Measurements from ENCODE around the gene HIVEP1. TPM values are rescaled to one million over a fixed set of nuclear protein-coding genes. Genes with fewer than 3 reads are reported as not detected.

HIVEP1 gene
- total RNA-seq, 4 donors from 2014 or later: 26.8 to 69.3 (median 38.8) TPM

- H3K4me3 ChIP-seq: no peak overlapping the region
- H3K27ac ChIP-seq: no peak overlapping the region
- no peaks in the 10 kb centered on the region for H3K36me3 ChIP-seq
- DNase-seq: no peak
- H3K4me1 ChIP-seq: no peaks in the 10 kb centered on the region
- no peaks in the 10 kb centered on the region for H3K9me3 ChIP-seq
- no peaks in the 10 kb centered on the region for H3K27me3 ChIP-seq
- TF ChIP-seq CTCF (IDR thresholded peaks at IDR 0.05) (no peak), POLR2A (IDR thresholded peaks at IDR 0.05) (no peak)
Observed at GRCh38 chr6:12132351-12133222, 120.5 kb downstream of the HIVEP1 start.

- Histone ChIP-seq H3K27me3 (no peaks in the 10 kb centered on the region), H3K36me3 (peaks cover 0 to 7% (median 0%) of the 10 kb centered on the region in 3 donors), H3K9me3 (no peaks in the 10 kb centered on the region), H3K4me1 (no peaks in the 10 kb centered on the region), H3K4me3 (no peak overlapping the region), H3K27ac (no peak overlapping the region)
- no peak for DNase-seq
- TF ChIP-seq CTCF (IDR thresholded peaks at IDR 0.05): no peak
- TF ChIP-seq POLR2A (IDR thresholded peaks at IDR 0.05): no peak
Observed at GRCh38 chr6:12134581-12134980, 122.5 kb downstream of the HIVEP1 start.

- no peaks in the 10 kb centered on the region for H3K9me3 ChIP-seq
- no peak overlapping the region for H3K4me3 ChIP-seq
- H3K27me3 ChIP-seq: no peaks in the 10 kb centered on the region
- H3K4me1 ChIP-seq: no peaks in the 10 kb centered on the region
- no peak for DNase-seq
- peaks cover 0 to 11% (median 0%) of the 10 kb centered on the region in 3 donors for H3K36me3 ChIP-seq
- TF ChIP-seq CTCF (IDR thresholded peaks at IDR 0.05) (no peak), POLR2A (IDR thresholded peaks at IDR 0.05) (no peak)
- H3K27ac ChIP-seq: no peak overlapping the region
Observed at GRCh38 chr6:12134991-12135390, 122.9 kb downstream of the HIVEP1 start.

GRCh38 chr6:12136905-12137304 lies 124.8 kb downstream of the HIVEP1 start:
- no peak overlapping the region for H3K4me3 ChIP-seq
- H3K9me3 ChIP-seq: no peaks in the 10 kb centered on the region
- H3K27me3 ChIP-seq: no peaks in the 10 kb centered on the region
- no peak overlapping the region for H3K27ac ChIP-seq
- H3K36me3 ChIP-seq: peaks cover 0 to 19% (median 0%) of the 10 kb centered on the region in 3 donors
- no peak for DNase-seq
- TF ChIP-seq CTCF (IDR thresholded peaks at IDR 0.05): no peak
- TF ChIP-seq POLR2A (IDR thresholded peaks at IDR 0.05): no peak
- H3K4me1 ChIP-seq: no peaks in the 10 kb centered on the region

GRCh38 chr6:12137480-12137879 lies 125.4 kb downstream of the HIVEP1 start:
- peaks cover 0 to 19% (median 0%) of the 10 kb centered on the region in 3 donors for H3K36me3 ChIP-seq
- TF ChIP-seq CTCF (IDR thresholded peaks at IDR 0.05) (no peak), POLR2A (IDR thresholded peaks at IDR 0.05) (no peak)
- no peaks in the 10 kb centered on the region for H3K27me3 ChIP-seq
- H3K9me3 ChIP-seq: no peaks in the 10 kb centered on the region
- DNase-seq: no peak
- no peak overlapping the region for H3K27ac ChIP-seq
- no peaks in the 10 kb centered on the region for H3K4me1 ChIP-seq
- no peak overlapping the region for H3K4me3 ChIP-seq

Measured in Peyer's patch (tissue), 4 donors.